Fibroblast of the aortic adventitia (primary cell): ENCODE results near the gene BTC. TPM values are rescaled to one million over a fixed set of nuclear protein-coding genes. Genes with fewer than 3 reads are reported as not detected.

Experiments
- DNase-seq: peaks from one replicate; pipeline ENCODE4 v3.0.0-alpha.2; 2010; ENCODE audit warnings: low read depth
- H3K4me3 ChIP-seq: 2 replicates; pipeline ENCODE4 v1.5.1; 2011; ENCODE audit warnings: low read depth, mild to moderate bottlenecking, control low read depth, low read length, moderate library complexity
- CTCF ChIP-seq: IDR thresholded peaks from 2 replicates; pipeline ENCODE4 v1.5.1; 2011; ENCODE audit warnings: mild to moderate bottlenecking, low read length, control low read depth, inconsistent platforms; ENCODE audit not compliant: insufficient read depth
- total RNA-seq: library from RNA; depleted of rRNA; stranded (reverse); fragments of >200 nt; gene quantifications from 2 replicates; pipeline ENCODE4 v1.2.3, GENCODE V29; 2012; ENCODE audit warnings: low replicate concordance

Gene BTC
- total RNA-seq, 1 donor = 0.81 TPM

- no peak overlapping the region for H3K4me3 ChIP-seq
- TF ChIP-seq CTCF = no peak
- DNase-seq = no peak
Measured at GRCh38 chr4:74764119-74764518, 30.2 kb downstream of the BTC start.

GRCh38 chr4:74758551-74759145, 35.7 kb downstream of the BTC start:
- no peak overlapping the region for H3K4me3 ChIP-seq
- DNase-seq = no peak
- no peak for TF ChIP-seq CTCF

GRCh38 chr4:74757136-74757535, 37.2 kb downstream of the BTC start:
- H3K4me3 ChIP-seq = no peak overlapping the region
- no peak for DNase-seq
- no peak for TF ChIP-seq CTCF

GRCh38 chr4:74755486-74755885, 38.8 kb downstream of the BTC start:
- no peak for TF ChIP-seq CTCF
- no peak overlapping the region for H3K4me3 ChIP-seq
- DNase-seq = peak; percentile 27

- no peak for TF ChIP-seq CTCF
- no peak for DNase-seq
- H3K4me3 ChIP-seq = no peak overlapping the region
Measured at GRCh38 chr4:74754218-74754617, 40.1 kb downstream of the BTC start.

GRCh38 chr4:74752798-74753197, 41.5 kb downstream of the BTC start:
- no peak for DNase-seq
- H3K4me3 ChIP-seq = no peak overlapping the region
- no peak for TF ChIP-seq CTCF

GRCh38 chr4:74751856-74752255, 42.5 kb downstream of the BTC start:
- DNase-seq = no peak
- no peak overlapping the region for H3K4me3 ChIP-seq

More at GRCh38 chr4:74751856-74752255, 42.5 kb downstream of the BTC start:
- no peak for TF ChIP-seq CTCF
